ENCODE results near the gene ETS2. TPM values are rescaled to one million over a fixed set of nuclear protein-coding genes. Genes with fewer than 3 reads are reported as not detected.
A peak's percentile ranks its signal among the peaks of the same experiment; 100 is the strongest.

The ETS2 gene
- total and polyA plus RNA-seq, 2 of the 8 experiments (the other 6 are each of a cell fraction or from before 2014, with no cell fraction given), result 11.0 to 45.1 TPM

- no peak overlapping the region for H4K5ac ChIP-seq (ENCODE audit: insufficient read length, low read depth, low read length)
- H3K23ac ChIP-seq (ENCODE audit: insufficient read length), result no peak overlapping the region
- H3K18ac ChIP-seq (ENCODE audit: extremely low read depth, low read length), result no peak overlapping the region
- no peak overlapping the region for H3K14ac ChIP-seq (ENCODE audit: insufficient read length)
- H4K8ac ChIP-seq (ENCODE audit: extremely low read depth, insufficient read depth, low read length), result peak overlapping the region; percentile 75; the same call in 1 of the 2 replicates
- no peaks in the 10 kb centered on the region; a peak in 2 of 7 replicates for H3K4me1 ChIP-seq (replicated peaks in 1 of 4; ENCODE audit: control insufficient read depth in 3 of 4, insufficient read depth in 4 of 4, low read length in 3 of 4)
- no peaks in the 10 kb centered on the region for H4K20me1 ChIP-seq (replicated peaks in 1 of 2; ENCODE audit: control insufficient read depth in 1 of 2, insufficient read depth in 2 of 2, low read length in 2 of 2)
- no peaks in the 10 kb centered on the region for H3K79me1 ChIP-seq (ENCODE audit: low read depth, low read length)
- H2BK20ac ChIP-seq (ENCODE audit: low read length), result no peak overlapping the region
- H2AK5ac ChIP-seq (ENCODE audit: low read depth, low read length), result no peak overlapping the region
- H3K23me2 ChIP-seq (ENCODE audit: low read depth, low read length), result no peaks in the 10 kb centered on the region; the same call in 1 of the 2 replicates
- no peak overlapping the region for H3K9ac ChIP-seq (replicated peaks in 1 of 4; ENCODE audit: extremely low read depth in 1 of 4, low read depth in 3 of 4, low read length in 3 of 4)
- ChIA-PET POLR2A (ENCODE audit: partially characterized antibody) (interaction anchor here (0.7 kb wide), 1 partner anchor 239 kb away, joined by 3 read pairs; no protein-coding TSS in a partner anchor), CTCF (ENCODE audit: partially characterized antibody) (interaction anchor here (0.7 to 2.0 kb wide), 6 partner anchors 19 to 366 kb away, joined by 3 to 8 read pairs (median 4); no protein-coding TSS in a partner anchor)
- no peak overlapping the region for H3K4me2 ChIP-seq (ENCODE audit: insufficient read depth in 1 of 2, low read depth in 2 of 2, low read length in 2 of 2)
- DNase-seq (ENCODE audit: low read depth in 1 of 2, low spot score in 2 of 2) (no peak), FAIRE-seq (no peak)
- no peak overlapping the region for H4K91ac ChIP-seq (replicated peaks; ENCODE audit: insufficient read length, low read length)
- peak overlapping the region; percentile 23; the same call in 1 of the 2 replicates for H2AFZ ChIP-seq (ENCODE audit: low read length)
- H3K9me3 ChIP-seq (ENCODE audit: insufficient read depth in 2 of 2, low read depth in 1 of 2, low read length in 1 of 2), result peaks cover 0 to 4% of the 10 kb centered on the region in 2 experiments; a peak in 1 of 4 replicates
- no peak overlapping the region for H2BK12ac ChIP-seq (ENCODE audit: low read depth, low read length)
- no peak overlapping the region for H3K56ac ChIP-seq (replicated peaks; ENCODE audit: insufficient read length, low read depth, low read length)
- no peak overlapping the region for H2BK15ac ChIP-seq (ENCODE audit: low read length)
- H3K4ac ChIP-seq (replicated peaks; ENCODE audit: insufficient read length, low read depth, low read length), result no peak overlapping the region
- H2BK120ac ChIP-seq (replicated peaks; ENCODE audit: low read depth, low read length), result no peak overlapping the region
- no peaks in the 10 kb centered on the region for H3K36me3 ChIP-seq (ENCODE audit: control insufficient read depth in 2 of 4, insufficient read depth in 4 of 4, low read length in 3 of 4)
- no peak overlapping the region for H3K27ac ChIP-seq (ENCODE audit: low read depth, low read length)
- no peak overlapping the region for H3K4me3 ChIP-seq (ENCODE audit: extremely low read depth in 1 of 4, insufficient read depth in 2 of 4, low read depth in 3 of 4, low read length in 4 of 4)
- WGBS, 2 experiments (ENCODE audit: extremely low coverage in 1 of 2, insufficient coverage in 1 of 2, insufficient read length in 1 of 2, insufficient replicate concordance in 2 of 2, low coverage in 1 of 2, low lambda C conversion rate in 2 of 2, missing lambda C conversion rate in 1 of 2), result 80% methylated on average over 9 of the region's 9 CpGs; no CpG with 5 or more reads in 1 of the 2 experiments
- H2BK5ac ChIP-seq (ENCODE audit: low read depth, low read length), result no peak overlapping the region
- H3K79me2 ChIP-seq (ENCODE audit: control insufficient read depth in 1 of 2, insufficient read depth in 2 of 2, low read length in 2 of 2), result no peaks in the 10 kb centered on the region
- H3K27me3 ChIP-seq (replicated peaks in 1 of 4; ENCODE audit: control insufficient read depth in 3 of 4, extremely low read depth in 1 of 4, insufficient read depth in 3 of 4, low read length in 3 of 4), result no peaks in the 10 kb centered on the region; a peak in 2 of 7 replicates
- TF ChIP-seq EGR1 (IDR thresholded peaks at IDR 0.05; ENCODE audit: borderline replicate concordance, low read depth, low read length) (no peak), NRF1 (IDR thresholded peaks at IDR 0.05; ENCODE audit: low read depth, low read length) (no peak), POLR2A (IDR thresholded peaks at IDR 0.05; ENCODE audit: control extremely low read depth in 1 of 2, low read depth in 2 of 2, low read length in 2 of 2) (no peak), SIX5 (IDR thresholded peaks at IDR 0.05; ENCODE audit: low read depth, low read length) (no peak), SIN3A (conservative IDR thresholded peaks at IDR 0.05 in 1 of 2, IDR thresholded peaks at IDR 0.05 in 1 of 2; ENCODE audit: low read depth in 1 of 2, low read length in 2 of 2) (no peak), USF2 (IDR thresholded peaks at IDR 0.05; ENCODE audit: low read length) (no peak), KDM5A (IDR thresholded peaks at IDR 0.05; ENCODE audit: low read length) (no peak), ATF2 (IDR thresholded peaks at IDR 0.05; ENCODE audit: low read length) (no peak), CHD2 (IDR thresholded peaks at IDR 0.05; ENCODE audit: low read length) (no peak), HDAC6 (IDR thresholded peaks at IDR 0.05; ENCODE audit: low read depth, low read length) (no peak)
These were observed 36.4 kb upstream of the ETS2 start for GRCh38 chr21:38769191-38769780.
